Kidney (tissue), 14 donors: ENCODE data around the gene NET1. TPM values are rescaled to one million over a fixed set of nuclear protein-coding genes. Genes with fewer than 3 reads are reported as not detected.

Experiments
- DNase-seq, 5 donors: peaks; one replicate each; pipeline ENCODE4 v3.0.0-alpha.2; 2013 to 2020
- FAIRE-seq: peaks from 2 replicates; lab custom pipeline; 2012; peaks lifted over from hg19 to GRCh38; lab: Jason Lieb, UNC
- H3K27ac ChIP-seq, 2 donors: one replicate each; pipeline ENCODE4 v1.7.0; 2013; ENCODE audit warnings: low read depth in 2 of 2, low read length in 2 of 2, inconsistent platforms in 1 of 2
- H3K27me3 ChIP-seq: one replicate; pipeline ENCODE4 v1.7.1; 2013; ENCODE audit warnings: low read length, inconsistent platforms; ENCODE audit not compliant: control insufficient read depth, insufficient read depth
- H3K36me3 ChIP-seq, 3 donors: one replicate each; pipeline versions ENCODE4 v1.7.0 to v1.7.1; 2013; ENCODE audit warnings: low read length in 3 of 3, control low read depth in 1 of 3, inconsistent platforms in 1 of 3; ENCODE audit not compliant: insufficient read depth in 3 of 3, control insufficient read depth in 2 of 3
- H3K4me1 ChIP-seq, 3 donors: one replicate each; pipeline versions ENCODE4 v1.7.0 to v1.7.1; 2013; ENCODE audit warnings: low read length in 3 of 3, inconsistent platforms in 1 of 3, low read depth in 1 of 3; ENCODE audit not compliant: control insufficient read depth in 2 of 3, insufficient read depth in 2 of 3
- H3K4me3 ChIP-seq, 3 donors: one replicate each; pipeline versions ENCODE4 v1.7.0 to v1.8.1; 2013; ENCODE audit warnings: low read length in 3 of 3, control low read depth in 1 of 3, inconsistent platforms in 1 of 3
- H3K9ac ChIP-seq, 3 donors: one replicate each; pipeline versions ENCODE4 v1.7.0 to v1.7.1; 2013; ENCODE audit warnings: low read length in 3 of 3, control low read depth in 1 of 3, inconsistent platforms in 1 of 3
- H3K9me3 ChIP-seq, 3 donors: one replicate each; pipeline versions ENCODE4 v1.7.0 to v1.7.1; 2013; ENCODE audit warnings: low read length in 3 of 3, control low read depth in 1 of 3, inconsistent platforms in 1 of 3; ENCODE audit not compliant: control insufficient read depth in 2 of 3, insufficient read depth in 1 of 3
- intact Hi-C: fragments of 100-400 bp; cut with DNase I; formaldehyde crosslinking; loops from one replicate; pipeline ENCODE4 v1.11.1; 2022
- polyA plus RNA-seq: library from polyadenylated mRNA; stranded (reverse); fragments of 350-450 nt; fragmentation: Illumina TruSeq; extraction: RNeasy Lipid Tissue Mini Kit (QIAGEN cat#74804); gene quantifications from one replicate; pipeline ENCODE4 v1.2.3, GENCODE V29; 2014; ENCODE audit warnings: low read depth, low replicate concordance; ENCODE audit not compliant: insufficient read depth
- total RNA-seq: library from RNA; stranded (reverse); fragmentation: NEBNext Ultra II Directional; extraction: Animal tissue kit (Norgen Biotek cat#: 25700); gene quantifications from one replicate; pipeline ENCODE4 v1.2.1, GENCODE V29; 2021
- TF ChIP-seq, protein P1 (sequence below): IDR thresholded peaks from 3 replicates; pipeline ENCODE4 v1.5.1; 2012; ENCODE audit warnings: mild to moderate bottlenecking, moderate library complexity, borderline replicate concordance; ENCODE audit not compliant: insufficient read depth; ENCODE audit errors: extremely low read depth
- donor health status: control.
- donor health status: control.
- donor health status: control.
- donor health status: control.
- donor health status: control.
- donor health status: DM: yes; HTN: yes; CAD: no.
- donor health status: Normal renal cell carcinoma (clear cell type).

NET1 gene
- total and polyA plus RNA-seq, 2 donors from 2014 or later: 35.9 to 86.5 TPM

DNA sequence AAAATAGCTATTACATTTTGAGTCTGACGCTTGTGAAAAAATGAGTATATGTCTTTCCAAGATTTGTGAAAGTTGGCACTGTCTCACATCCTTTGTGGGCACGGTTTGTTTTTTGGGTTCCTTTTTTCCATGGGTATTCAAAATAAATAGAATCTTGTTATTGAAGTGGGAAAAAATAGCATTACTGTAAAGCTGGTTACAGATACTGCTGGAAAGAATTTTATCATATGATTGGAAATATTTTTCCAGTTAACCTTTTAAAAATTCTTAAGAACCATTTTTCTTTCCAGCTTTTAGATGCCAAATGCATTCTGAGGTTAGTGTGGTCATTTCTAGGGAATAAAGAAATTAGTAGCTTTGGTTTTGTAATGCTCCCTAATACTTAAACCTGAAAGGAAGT, 11.4 kb downstream of the NET1 start:
- peaks cover 0 to 4% (median 0%) of the 10 kb centered on the region in 3 donors for H3K9me3 ChIP-seq
- no peak for FAIRE-seq
- no peak for DNase-seq
- no peaks in the 10 kb centered on the region for H3K27me3 ChIP-seq
- no peak overlapping the region for H3K27ac ChIP-seq
- H3K4me3 ChIP-seq: no peak overlapping the region
- intact Hi-C loops: no loop called here
- TF ChIP-seq, protein P1, sequence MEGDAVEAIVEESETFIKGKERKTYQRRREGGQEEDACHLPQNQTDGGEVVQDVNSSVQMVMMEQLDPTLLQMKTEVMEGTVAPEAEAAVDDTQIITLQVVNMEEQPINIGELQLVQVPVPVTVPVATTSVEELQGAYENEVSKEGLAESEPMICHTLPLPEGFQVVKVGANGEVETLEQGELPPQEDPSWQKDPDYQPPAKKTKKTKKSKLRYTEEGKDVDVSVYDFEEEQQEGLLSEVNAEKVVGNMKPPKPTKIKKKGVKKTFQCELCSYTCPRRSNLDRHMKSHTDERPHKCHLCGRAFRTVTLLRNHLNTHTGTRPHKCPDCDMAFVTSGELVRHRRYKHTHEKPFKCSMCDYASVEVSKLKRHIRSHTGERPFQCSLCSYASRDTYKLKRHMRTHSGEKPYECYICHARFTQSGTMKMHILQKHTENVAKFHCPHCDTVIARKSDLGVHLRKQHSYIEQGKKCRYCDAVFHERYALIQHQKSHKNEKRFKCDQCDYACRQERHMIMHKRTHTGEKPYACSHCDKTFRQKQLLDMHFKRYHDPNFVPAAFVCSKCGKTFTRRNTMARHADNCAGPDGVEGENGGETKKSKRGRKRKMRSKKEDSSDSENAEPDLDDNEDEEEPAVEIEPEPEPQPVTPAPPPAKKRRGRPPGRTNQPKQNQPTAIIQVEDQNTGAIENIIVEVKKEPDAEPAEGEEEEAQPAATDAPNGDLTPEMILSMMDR: no peak
- H3K9ac ChIP-seq: no peak overlapping the region
- H3K36me3 ChIP-seq: no peaks in the 10 kb centered on the region
- H3K4me1 ChIP-seq: no peaks in the 10 kb centered on the region

DNA sequence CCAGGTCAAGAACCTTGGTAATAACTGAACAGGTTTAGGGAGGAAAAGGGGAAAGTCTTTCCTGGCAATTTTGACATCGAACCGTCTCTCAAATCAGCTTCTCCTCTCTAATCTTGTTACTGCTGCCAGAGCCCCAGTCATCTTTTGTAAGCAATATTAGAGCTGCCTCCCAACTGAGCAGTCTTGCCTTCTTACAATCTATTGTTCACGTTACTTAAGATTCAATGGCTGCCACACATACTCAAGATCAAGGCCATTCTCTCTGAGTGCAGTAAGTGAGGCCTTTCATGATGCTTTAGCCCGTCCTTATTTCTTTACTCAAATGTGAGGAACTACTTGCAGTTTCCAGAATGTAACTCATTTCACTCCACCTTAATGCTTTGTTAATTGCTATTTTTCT, 12.4 kb downstream of the NET1 start:
- FAIRE-seq: no peak
- H3K36me3 ChIP-seq: no peaks in the 10 kb centered on the region
- H3K9me3 ChIP-seq: no peaks in the 10 kb centered on the region
- TF ChIP-seq, protein P1: no peak
- intact Hi-C loops: no loop called here
- no peaks in the 10 kb centered on the region for H3K27me3 ChIP-seq
- H3K27ac ChIP-seq: no peak overlapping the region
- H3K4me3 ChIP-seq: no peak overlapping the region
- H3K9ac ChIP-seq: no peak overlapping the region
- no peak for DNase-seq
- H3K4me1 ChIP-seq: no peaks in the 10 kb centered on the region

DNA sequence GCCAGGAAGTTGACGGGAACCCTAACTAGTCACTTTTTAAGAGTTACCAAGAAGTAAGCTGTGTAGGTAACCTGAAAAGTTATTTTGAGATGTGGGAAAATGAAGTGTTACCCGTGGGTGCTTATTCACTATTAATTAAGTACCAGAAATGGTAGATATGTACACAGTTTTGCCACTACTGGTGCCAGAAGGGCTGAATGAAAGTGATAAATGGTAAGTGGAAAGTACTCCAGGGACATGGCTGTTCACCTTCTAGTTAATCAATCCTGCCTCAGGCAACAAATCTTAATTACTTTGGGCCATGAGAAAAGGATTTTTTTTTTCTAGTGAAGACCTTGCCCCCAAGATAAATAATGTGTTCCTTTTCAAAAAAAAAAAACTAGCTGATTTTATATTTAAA, 15.8 kb downstream of the NET1 start:
- Histone ChIP-seq H3K9me3 (no peaks in the 10 kb centered on the region), H3K27ac (no peak overlapping the region), H3K9ac (no peak overlapping the region), H3K4me3 (no peak overlapping the region), H3K36me3 (no peaks in the 10 kb centered on the region), H3K4me1 (no peaks in the 10 kb centered on the region), H3K27me3 (no peaks in the 10 kb centered on the region)
- DNase-seq (peak in 1 of 5 donors; percentile 25), FAIRE-seq (no peak)
- TF ChIP-seq, protein P1: no peak
- intact Hi-C loops: no loop called here

DNA sequence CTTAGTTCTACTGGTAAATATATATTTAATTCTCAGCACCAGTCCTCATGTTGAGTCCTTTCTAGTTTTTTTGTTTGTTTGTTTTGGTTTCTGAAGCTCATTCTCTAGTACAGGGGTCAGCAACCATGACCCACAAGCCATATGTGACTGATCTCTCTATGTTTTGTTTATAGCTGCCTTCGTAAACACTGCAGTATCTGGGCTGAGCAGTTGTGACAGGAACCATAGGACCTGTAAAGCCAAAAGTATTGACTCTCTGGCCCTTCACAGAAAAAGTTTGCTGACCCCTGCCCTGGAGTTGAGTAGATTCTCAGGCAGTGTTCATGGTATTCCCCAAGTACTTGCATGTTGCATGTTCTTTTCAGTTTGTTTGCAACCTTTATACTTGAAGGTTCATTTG, 20.8 kb downstream of the NET1 start:
- H3K27me3 ChIP-seq: no peaks in the 10 kb centered on the region
- intact Hi-C loops: no loop called here
- H3K27ac ChIP-seq: no peak overlapping the region
- H3K9me3 ChIP-seq: no peaks in the 10 kb centered on the region
- H3K4me3 ChIP-seq: no peak overlapping the region
- FAIRE-seq (no peak), DNase-seq (no peak)
- no peak overlapping the region for H3K9ac ChIP-seq
- H3K4me1 ChIP-seq: no peaks in the 10 kb centered on the region
- no peaks in the 10 kb centered on the region for H3K36me3 ChIP-seq
- TF ChIP-seq, protein P1: no peak
